Lower lobe of right lung (tissue), 2 donors: ENCODE data around the gene RPS27L. TPM values are rescaled to one million over a fixed set of nuclear protein-coding genes. Genes with fewer than 3 reads are reported as not detected.

Experiments used
- ATAC-seq, 2 donors: fragments of 200-7000 bp; cut with Tn5 transposase; one replicate each; pipeline ENCODE4 v1.9.1; 2020 to 2022; ENCODE audit warnings: mild to moderate bottlenecking in 2 of 2, moderate library complexity in 2 of 2
- DNase-seq: peaks from one replicate; pipeline ENCODE4 v3.0.0-alpha.2; 2020
- H3K27ac ChIP-seq: fragments of 200-600 bp; one replicate; pipeline ENCODE4 v1.8.0; 2022
- H3K27me3 ChIP-seq: fragments of 200-600 bp; one replicate; pipeline ENCODE4 v1.8.0; 2022; ENCODE audit warnings: low read depth
- H3K36me3 ChIP-seq: fragments of 200-600 bp; one replicate; pipeline ENCODE4 v1.8.0; 2022; ENCODE audit warnings: mild to moderate bottlenecking
- H3K4me1 ChIP-seq: fragments of 200-600 bp; one replicate; pipeline ENCODE4 v1.8.0; 2022
- H3K4me3 ChIP-seq: fragments of 200-600 bp; one replicate; pipeline ENCODE4 v1.8.0; 2022; ENCODE audit warnings: mild to moderate bottlenecking
- H3K9me3 ChIP-seq: fragments of 200-600 bp; one replicate; pipeline ENCODE4 v1.8.0; 2022
- CTCF ChIP-seq: fragments of 200-600 bp; IDR thresholded peaks from one replicate; pipeline ENCODE4 v1.8.0; 2022; ENCODE audit warnings: antibody characterized with exemption, mild to moderate bottlenecking
- intact Hi-C: fragments of 100-400 bp; cut with DNase I; formaldehyde crosslinking; loops from one replicate; pipeline ENCODE4 v1.11.0; 2022
- total RNA-seq: library from RNA; stranded (reverse); fragmentation: NEBNext Ultra II Directional; extraction: Animal tissue kit (Norgen Biotek cat#: 25700); gene quantifications from one replicate; pipeline ENCODE4 v1.2.1, GENCODE V29; 2021
- donor health status: DM: no; HTN: yes; CAD: no; lungs with severe emphysema.

Gene RPS27L
- total RNA-seq, 1 donor from 2014 or later: 184 TPM

GRCh38 chr15:63188926-63189871 is 31.9 kb upstream of the RPS27L start, which contains the start of gene RAB8B:
Gene RAB8B (plus strand): TSS chr15:63189606. CDS start chr15:63189625, 19 bp downstream.
- peak within 1 kb of the TSS; percentile 66 for H3K4me3 ChIP-seq
- DNase-seq (peak; percentile 99), ATAC-seq (peak; percentile 99)
- TF ChIP-seq CTCF: no peak
- peaks cover 43% of the 10 kb centered on the region for H3K4me1 ChIP-seq
- intact Hi-C loops: no loop called here
- peak within 1 kb of the TSS; percentile 70 for H3K27ac ChIP-seq
- no peaks in the 10 kb centered on the region for H3K9me3 ChIP-seq
- no peaks in the 10 kb centered on the region for H3K36me3 ChIP-seq
- H3K27me3 ChIP-seq: no peaks in the 10 kb centered on the region

- TF ChIP-seq CTCF: no peak
- H3K9me3 ChIP-seq: no peaks in the 10 kb centered on the region
- no peaks in the 10 kb centered on the region for H3K27me3 ChIP-seq
- H3K4me3 ChIP-seq: peak overlapping the region; percentile 66
- peak overlapping the region; percentile 70 for H3K27ac ChIP-seq
- DNase-seq (no peak), ATAC-seq (no peak)
- H3K36me3 ChIP-seq: no peaks in the 10 kb centered on the region
- H3K4me1 ChIP-seq: peaks cover 34% of the 10 kb centered on the region
- intact Hi-C loops: no loop called here
Observed at GRCh38 chr15:63188247-63188925, 31.1 kb upstream of the RPS27L start.

GRCh38 chr15:63187589-63188226 is 30.4 kb upstream of the RPS27L start:
- Histone ChIP-seq H3K9me3 (no peaks in the 10 kb centered on the region), H3K36me3 (no peaks in the 10 kb centered on the region), H3K4me3 (no peak overlapping the region), H3K4me1 (peaks cover 28% of the 10 kb centered on the region), H3K27ac (no peak overlapping the region), H3K27me3 (no peaks in the 10 kb centered on the region)
- ATAC-seq: no peak
- DNase-seq: no peak
- no peak for TF ChIP-seq CTCF
- intact Hi-C loops: no loop called here

GRCh38 chr15:63186065-63186464 is 28.8 kb upstream of the RPS27L start:
- H3K4me1 ChIP-seq: peaks cover 11% of the 10 kb centered on the region
- DNase-seq (no peak), ATAC-seq (no peak)
- no peaks in the 10 kb centered on the region for H3K27me3 ChIP-seq
- no peaks in the 10 kb centered on the region for H3K9me3 ChIP-seq
- intact Hi-C loops: no loop called here
- no peak for TF ChIP-seq CTCF
- H3K4me3 ChIP-seq: no peak overlapping the region
- H3K27ac ChIP-seq: no peak overlapping the region
- H3K36me3 ChIP-seq: no peaks in the 10 kb centered on the region

- no peaks in the 10 kb centered on the region for H3K9me3 ChIP-seq
- no peaks in the 10 kb centered on the region for H3K36me3 ChIP-seq
- no peak for TF ChIP-seq CTCF
- no peak overlapping the region for H3K27ac ChIP-seq
- H3K4me1 ChIP-seq: peaks cover 5% of the 10 kb centered on the region
- ATAC-seq (no peak), DNase-seq (no peak)
- H3K27me3 ChIP-seq: no peaks in the 10 kb centered on the region
- no peak overlapping the region for H3K4me3 ChIP-seq
- intact Hi-C loops: no loop called here
Observed at GRCh38 chr15:63185206-63185605, 27.9 kb upstream of the RPS27L start.
